HG02759 (cell line): ENCODE results near the gene OR3A1.
"Not testable (repeated sequence)": the region's sequence is repeated elsewhere in the genome, so short reads cannot be mapped to it uniquely, and the experiment has no call there.

Source experiments
- ATAC-seq: cut with Tn5 transposase; IDR thresholded peaks from one replicate; pipeline ENCODE4 v1.9.1; 2021; ENCODE audit warnings: mild to moderate bottlenecking, moderate library complexity; ENCODE audit not compliant: unreplicated experiment

OR3A1 gene, protein sequence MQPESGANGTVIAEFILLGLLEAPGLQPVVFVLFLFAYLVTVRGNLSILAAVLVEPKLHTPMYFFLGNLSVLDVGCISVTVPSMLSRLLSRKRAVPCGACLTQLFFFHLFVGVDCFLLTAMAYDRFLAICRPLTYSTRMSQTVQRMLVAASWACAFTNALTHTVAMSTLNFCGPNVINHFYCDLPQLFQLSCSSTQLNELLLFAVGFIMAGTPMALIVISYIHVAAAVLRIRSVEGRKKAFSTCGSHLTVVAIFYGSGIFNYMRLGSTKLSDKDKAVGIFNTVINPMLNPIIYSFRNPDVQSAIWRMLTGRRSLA

DNA sequence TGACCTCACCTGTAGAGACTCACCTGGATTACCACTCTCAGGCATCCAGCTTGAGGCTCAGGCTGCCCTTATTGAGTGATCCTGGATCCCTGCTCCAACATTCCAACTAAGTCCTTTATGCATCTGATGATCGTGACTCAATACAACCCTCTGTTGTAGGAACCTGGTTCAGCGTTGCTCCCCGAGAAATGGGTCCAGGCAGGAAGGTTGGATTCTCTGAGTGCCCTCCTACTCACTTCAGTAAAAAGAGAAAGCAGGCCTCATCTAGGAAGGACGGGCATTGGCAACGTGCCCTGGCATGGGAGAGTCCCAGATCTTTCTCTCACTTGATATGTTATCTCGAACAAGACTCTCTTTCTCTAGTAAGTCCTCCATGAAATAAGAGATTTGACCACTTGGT lies at the start of gene OR3A1:
OR3A1 (minus strand) TSS at position 101 of the 400 bp plus-strand sequence. CDS start 5,778 bp downstream, outside the sequence.
- no peak for ATAC-seq

DNA sequence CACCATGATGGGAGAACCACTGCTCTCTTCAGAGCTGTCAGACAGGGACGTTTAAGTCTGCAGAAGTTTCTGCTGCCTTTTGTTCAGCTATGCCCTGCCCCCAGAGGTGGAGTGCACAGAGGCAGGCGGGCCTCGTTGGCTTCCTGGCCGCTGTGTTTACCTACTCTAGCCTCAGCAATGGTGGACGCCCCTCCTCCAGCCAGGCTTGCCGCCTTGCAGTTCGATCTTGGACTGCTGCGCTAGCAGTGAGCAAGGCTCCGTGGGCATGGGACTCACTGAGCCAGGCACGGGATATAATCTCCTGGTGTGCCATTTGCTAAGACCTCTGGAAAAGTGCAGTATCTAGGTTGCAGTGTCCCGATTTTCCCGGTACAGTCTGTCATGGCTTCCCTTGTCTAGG lies 44.6 kb upstream of the OR3A1 start:
- not testable (repeated sequence) for ATAC-seq

DNA sequence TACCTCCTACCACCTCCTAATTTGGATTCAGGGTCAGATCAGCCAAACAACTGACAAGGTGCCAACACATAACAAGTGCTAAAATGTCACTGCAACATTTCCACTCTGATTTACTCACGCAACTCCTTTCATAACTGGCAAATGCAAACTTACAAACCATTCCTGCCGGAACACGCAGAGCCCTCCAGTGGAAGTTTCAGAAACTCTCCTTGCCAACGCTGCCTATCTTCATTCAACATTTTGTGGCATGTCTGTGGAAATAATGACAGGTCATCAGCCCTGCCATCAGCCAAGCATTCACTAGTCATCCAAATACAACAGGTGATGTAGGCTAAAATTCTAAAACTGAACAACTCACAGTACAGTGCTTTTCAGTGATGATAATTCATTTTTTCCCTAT lies 37.7 kb upstream of the OR3A1 start:
- ATAC-seq, result no peak

DNA sequence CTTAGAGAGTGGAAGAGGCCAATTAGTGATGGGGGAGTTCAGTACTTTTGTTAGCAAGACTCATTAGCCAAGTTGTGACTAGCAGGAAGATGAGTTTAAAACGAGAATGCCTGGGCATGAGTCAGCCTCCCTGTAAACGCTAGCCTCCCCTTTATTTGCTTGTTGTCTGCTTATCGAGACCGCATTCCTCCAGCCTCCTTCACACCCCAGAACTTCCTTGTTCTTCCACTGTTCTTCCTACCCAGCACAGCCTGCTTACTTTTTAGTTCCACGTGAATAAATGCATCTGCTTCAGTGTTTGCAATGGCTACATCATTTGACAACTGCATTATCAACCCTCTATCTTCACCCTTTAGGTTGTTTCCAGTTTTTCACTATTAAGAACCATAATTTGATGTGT lies 20.2 kb upstream of the OR3A1 start:
- no peak for ATAC-seq

DNA sequence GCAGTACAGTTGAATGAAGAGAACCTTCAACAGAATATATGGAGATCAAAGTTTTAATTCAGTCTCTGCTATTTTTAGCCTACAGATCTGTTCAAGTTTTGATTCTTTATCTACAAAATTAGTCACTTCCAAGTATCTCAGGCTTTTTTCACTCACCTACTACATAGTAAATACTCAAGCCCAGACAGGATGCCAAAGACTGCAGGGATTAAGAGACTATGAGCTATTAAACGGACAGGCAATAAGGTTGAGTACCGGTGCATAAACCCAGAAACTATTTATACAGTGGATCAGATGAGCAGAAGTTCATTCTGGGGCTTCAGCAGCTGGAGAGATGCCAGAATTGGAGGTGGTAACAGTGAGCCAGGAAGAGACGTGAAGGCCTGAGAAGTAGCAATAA lies 18.7 kb upstream of the OR3A1 start:
- ATAC-seq, result no peak

DNA sequence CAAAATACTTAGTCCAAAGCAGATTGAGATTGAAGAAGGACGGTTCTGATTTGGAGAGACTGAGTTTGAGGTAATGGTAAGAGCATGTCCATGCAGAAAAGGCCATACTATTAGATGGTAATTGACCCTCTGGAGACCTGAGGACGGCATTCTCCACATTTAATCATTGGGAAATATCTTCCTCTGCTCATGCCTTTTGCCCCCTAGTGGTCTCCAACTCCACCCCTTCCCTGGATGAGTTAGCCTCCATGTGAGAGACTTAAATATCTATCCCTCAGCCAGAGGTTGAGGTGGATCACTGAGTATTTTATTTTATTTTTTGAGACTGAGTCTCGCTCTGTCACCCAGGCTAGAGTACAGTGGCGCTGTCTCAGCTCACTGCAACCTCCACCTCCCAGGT lies 10.4 kb upstream of the OR3A1 start:
- no peak for ATAC-seq

DNA sequence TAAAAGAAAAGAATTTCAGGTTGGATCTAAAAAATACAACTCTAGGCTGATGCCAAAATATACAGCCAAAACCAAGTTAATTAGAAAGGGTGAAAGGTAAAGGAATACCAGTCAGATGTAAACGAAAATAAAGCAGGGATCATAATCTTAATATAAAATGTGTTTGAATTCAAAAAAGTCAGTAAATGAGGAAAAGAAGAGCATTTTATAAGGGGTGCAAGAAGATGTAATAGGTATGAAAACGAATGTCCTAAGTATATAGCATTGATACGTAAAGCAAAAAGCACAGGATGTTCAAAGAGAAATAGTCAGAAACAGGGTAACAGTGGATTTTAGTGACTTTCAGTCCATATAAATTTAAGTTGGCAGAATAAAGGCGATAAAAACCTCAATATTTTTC lies 2.5 kb downstream of the OR3A1 start:
- no peak for ATAC-seq

DNA sequence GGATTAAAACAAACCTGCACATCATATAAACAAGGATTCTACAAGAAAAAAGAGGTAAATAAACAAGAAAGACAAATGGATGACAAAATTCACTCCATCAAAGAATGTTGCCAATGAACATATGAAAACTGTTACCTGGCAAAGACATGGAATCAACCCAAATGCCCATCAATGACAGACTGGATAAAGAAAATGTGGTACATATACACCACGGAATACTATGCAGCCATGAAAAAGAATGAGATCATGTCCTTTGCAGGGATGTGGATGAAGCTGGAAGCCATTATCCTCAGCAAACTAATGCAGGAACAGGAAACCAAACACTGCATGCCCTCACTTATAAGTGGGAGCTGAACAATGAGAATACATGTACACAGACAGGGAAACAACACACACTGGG lies 4.6 kb downstream of the OR3A1 start:
- ATAC-seq, result not testable (repeated sequence)

DNA sequence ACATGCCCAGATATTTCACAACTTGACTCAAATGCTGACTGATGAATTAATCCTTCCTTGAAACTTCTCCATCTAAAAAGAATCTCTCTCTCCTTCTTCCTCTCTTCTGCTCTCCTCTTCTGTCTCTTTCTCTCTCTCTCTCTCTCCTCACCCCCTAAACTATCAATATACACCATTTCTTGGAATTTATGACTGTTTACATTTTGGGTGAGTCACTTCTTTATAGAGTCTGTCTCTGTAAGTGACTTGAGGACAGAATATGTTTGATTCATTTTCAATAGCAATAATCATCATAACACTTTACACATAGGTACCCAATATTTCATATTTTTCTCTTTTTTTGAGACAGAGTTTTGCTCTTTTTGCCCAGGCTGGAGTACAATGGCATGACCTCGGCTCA lies 15.3 kb downstream of the OR3A1 start:
- ATAC-seq, result no peak

DNA sequence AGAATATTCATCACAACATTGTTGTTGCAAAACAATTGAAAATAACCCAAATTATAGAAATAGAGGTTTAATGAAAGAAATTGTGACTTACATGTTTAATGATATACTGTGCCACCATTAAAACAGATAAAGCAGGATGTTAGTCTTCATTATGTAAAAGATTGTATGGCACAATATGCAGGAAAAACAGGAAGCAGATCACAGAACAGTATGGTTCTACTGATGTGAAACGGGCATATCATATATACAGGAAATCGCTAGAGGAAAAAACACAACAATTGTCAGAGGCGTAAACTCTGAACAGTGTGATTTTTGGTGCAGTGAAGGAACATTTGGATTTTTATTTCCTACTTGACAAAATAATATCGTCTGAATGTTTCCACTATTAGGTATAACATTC lies 22.0 kb downstream of the OR3A1 start:
- no peak for ATAC-seq

DNA sequence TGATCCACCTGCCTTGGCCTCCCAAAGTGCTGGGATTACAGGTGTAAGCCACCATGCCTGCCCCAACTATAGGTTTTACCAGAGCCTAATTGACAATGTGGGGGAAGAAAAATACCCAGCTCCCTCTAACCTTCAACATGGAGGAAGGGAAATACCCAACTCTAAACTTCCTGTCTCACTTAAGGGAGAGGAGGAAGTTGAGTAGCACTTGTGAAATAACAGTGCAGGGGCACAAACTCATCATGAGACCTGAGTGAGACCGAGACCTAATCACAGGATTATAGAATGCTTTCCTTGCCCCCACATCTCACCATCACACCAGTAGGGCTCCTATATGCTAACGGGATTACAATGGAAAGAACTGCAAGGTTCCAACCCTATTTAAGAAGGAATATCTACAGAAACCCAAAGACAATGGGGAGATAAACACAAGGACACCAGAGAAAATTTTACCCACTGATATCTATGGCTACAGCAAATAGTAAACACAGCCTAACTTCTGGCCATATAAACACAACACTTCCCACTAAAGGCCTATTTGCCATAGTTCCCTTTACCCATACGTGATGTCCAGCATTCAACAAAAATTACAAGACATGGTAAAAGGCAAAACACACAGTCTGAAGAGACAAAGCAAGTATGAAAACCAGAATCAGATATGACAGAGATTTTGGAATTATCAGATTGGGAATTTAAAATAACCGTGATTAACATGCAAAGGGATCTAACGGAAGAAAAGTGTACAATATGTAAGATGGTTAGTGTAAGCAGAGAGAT lies 26.9 kb downstream of the OR3A1 start:
- ATAC-seq, result no peak

DNA sequence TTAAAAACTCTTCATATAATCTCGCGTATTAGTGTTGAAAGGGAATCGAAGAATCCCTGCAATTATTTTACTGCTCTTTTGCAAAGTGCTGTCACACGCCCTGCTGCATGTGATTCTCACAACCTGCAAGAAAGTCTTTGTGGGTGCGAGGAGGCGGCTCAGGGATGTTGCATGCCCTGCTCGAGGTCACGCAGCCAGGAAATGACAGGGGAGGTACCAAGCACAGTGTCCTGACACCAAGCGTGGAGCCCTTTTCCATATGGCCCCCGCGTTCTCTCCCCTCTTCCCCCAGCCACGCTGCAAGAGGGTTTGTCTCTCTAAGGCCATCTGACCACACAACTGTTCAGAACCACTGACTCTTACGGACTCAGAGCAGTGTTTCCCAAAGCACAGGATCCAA lies 37.6 kb downstream of the OR3A1 start:
- no peak for ATAC-seq

DNA sequence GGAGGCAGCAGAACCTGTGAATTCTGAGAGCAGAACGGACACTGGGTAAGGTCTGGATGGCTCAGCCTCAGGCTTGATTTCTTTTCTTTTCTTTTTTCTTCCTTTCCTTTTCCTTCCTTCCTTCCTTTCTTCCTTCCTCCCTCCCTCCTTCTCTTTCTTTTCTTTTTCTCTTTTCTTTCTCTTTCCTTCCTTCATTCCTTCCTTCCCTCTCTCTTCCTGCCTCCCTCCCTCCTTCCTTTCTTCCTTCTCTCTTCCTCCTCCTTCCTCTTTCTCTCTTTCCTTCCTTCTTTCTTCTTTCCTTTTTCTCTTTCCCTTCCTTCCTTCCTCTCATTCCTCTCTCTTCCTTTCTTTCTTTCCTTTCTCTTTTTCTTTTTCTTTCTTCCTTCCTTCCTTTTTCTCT lies 38.0 kb downstream of the OR3A1 start:
- no peak for ATAC-seq

DNA sequence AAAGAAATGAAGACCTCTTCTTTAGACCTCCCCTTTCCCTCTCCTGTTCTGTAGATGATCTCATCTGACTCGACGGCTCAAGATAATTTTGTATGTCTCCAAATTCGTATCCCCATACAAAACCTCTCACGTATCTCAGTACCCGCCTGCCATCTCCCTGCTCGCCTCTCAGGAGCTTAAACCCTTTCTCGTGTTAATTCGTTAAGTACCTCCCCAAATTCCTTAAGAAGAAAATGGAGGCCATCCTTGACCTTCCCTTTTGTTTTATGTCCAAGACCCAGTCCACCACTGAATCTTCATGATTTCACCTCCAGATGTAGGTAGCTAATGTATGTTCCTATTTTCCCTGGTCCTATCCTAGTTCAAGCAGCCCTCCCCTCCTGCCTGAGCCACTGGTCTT lies 41.6 kb downstream of the OR3A1 start:
- ATAC-seq, result no peak

DNA sequence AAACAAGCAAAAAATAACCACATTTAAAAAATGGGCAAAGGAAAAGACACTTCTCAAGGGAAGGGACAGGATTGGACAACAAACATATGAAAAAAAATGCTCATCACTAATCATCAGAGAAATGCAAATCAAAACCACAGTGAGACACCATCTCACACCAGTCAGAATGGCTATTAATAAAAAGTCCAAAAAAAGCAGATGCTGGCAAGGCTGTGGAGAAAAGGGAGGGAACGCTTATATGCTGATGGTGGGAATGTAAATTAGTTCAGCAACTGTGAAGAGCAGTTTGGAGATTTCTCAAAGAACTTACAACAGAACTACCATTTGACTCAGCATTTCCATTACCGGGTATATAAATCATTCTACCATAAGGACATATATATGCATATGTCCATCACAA lies 49.1 kb downstream of the OR3A1 start:
- not testable (repeated sequence) for ATAC-seq

DNA sequence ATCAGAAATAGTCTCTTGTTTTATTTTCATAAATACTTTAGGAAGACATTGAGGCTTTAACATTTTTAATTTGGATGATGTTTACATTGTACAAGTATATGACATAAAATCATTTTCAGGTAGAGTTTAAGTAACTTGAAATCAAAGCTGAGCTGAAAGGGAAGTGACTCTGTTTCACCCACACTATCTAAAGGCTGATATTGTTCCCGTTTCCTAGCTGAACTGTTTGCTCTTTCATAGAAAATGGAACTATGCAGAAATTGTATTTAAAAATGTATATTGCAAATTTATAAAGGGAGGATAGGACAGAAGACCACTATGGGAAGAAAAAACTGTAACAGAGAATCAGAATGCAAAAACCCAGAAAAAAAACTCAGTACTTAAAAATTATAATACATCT lies 53.3 kb downstream of the OR3A1 start:
- not testable (repeated sequence) for ATAC-seq

DNA sequence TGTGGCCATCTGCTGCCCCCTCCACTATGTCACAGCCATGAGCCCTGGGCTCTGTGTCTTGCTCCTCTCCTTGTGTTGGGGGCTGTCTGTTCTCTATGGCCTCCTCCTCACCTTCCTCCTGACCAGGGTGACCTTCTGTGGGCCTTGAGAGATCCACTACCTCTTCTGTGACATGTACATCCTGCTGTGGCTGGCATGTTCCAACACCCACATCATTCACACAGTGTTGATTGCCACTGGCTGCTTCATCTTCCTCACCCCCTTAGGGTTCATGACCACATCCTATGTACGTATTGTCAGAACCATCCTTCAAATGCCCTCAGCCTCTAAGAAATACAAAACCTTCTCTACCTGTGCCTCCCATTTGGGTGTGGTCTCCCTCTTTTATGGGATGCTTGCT lies 57.1 kb downstream of the OR3A1 start:
- not testable (repeated sequence) for ATAC-seq
